ENCODE data around the gene FKBP2. TPM values are rescaled to one million over a fixed set of nuclear protein-coding genes. Genes with fewer than 3 reads are reported as not detected.
A peak's percentile ranks its signal among the peaks of the same experiment; 100 is the strongest.

The FKBP2 gene
- total RNA-seq, 4 donors from 2014 or later: 50.7 to 89.6 (median 56.0) TPM

DNA sequence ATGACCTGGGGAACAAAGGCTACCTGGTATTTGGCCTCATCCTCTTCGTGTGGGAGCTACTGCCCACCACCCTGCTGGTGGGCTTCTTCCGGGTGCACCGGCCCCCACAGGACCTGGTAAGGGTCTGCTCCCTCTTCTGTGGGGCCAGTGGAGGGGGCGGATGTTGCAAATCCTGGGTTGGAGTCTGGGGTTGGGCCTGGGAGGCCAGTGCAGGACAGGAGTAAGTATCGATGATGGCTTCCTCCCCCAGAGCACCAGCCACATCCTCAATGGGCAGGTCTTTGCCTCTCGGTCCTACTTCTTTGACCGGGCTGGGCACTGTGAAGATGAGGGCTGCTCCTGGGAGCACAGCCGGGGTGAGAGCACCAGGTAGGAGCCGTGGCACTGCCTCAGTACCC, 47.5 kb downstream of the FKBP2 start:
- 90% methylated on average over 4 of the region's 9 CpGs; no CpG with 5 or more reads in 1 of the 2 donors for WGBS, 2 donors
- Histone ChIP-seq H3K9me3 (no peaks in the 10 kb centered on the region), H3K27ac (no peak overlapping the region), H3K27me3 (peaks cover 8 to 35% (median 11%) of the 10 kb centered on the region in 4 donors), H3K36me3 (peaks cover 0 to 10% (median 0%) of the 10 kb centered on the region in 3 donors), H3K4me1 (peaks cover 31 to 54% (median 39%) of the 10 kb centered on the region in 3 donors), H3K4me3 (no peak overlapping the region)
- DNase-seq: no peak
- intact Hi-C loops (cut with DNase I): no loop called here
- TF ChIP-seq, protein P1, sequence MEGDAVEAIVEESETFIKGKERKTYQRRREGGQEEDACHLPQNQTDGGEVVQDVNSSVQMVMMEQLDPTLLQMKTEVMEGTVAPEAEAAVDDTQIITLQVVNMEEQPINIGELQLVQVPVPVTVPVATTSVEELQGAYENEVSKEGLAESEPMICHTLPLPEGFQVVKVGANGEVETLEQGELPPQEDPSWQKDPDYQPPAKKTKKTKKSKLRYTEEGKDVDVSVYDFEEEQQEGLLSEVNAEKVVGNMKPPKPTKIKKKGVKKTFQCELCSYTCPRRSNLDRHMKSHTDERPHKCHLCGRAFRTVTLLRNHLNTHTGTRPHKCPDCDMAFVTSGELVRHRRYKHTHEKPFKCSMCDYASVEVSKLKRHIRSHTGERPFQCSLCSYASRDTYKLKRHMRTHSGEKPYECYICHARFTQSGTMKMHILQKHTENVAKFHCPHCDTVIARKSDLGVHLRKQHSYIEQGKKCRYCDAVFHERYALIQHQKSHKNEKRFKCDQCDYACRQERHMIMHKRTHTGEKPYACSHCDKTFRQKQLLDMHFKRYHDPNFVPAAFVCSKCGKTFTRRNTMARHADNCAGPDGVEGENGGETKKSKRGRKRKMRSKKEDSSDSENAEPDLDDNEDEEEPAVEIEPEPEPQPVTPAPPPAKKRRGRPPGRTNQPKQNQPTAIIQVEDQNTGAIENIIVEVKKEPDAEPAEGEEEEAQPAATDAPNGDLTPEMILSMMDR (IDR thresholded peaks at IDR 0.05): no peak
- no peak for TF ChIP-seq POLR2A (IDR thresholded peaks at IDR 0.05)

DNA sequence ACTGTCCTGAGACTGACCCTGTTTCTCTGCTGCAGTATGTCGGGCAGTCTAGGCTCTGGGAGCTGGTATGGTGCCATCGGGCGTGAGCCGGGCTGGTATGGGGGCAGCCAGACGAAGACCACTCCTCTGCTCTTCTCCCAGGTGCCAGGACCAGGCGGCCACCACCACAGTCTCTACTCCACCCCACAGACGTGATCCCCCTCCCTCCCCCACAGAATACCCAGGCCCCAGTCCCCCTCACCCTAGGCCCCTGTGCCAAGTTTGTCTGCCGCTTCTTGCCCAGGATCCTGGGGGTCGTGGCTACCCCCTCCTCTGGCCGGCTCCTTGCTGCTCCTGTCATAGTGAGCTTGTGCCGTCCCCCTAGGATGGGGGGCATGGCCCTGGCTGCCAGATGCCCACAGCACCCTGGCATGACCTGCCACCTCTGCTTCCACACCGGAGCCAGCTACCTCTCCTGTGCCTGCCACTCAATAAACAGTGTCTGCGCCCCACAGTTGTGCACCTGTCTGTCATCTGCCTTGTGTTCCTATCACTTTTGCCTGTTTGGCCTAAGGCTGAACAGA, 48.2 kb downstream of the FKBP2 start:
- no peak for DNase-seq
- WGBS, 2 donors: 100% methylated on average over 3 of the region's 13 CpGs; no CpG with 5 or more reads in 1 of the 2 donors
- intact Hi-C loops (cut with DNase I): no loop called here

DNA sequence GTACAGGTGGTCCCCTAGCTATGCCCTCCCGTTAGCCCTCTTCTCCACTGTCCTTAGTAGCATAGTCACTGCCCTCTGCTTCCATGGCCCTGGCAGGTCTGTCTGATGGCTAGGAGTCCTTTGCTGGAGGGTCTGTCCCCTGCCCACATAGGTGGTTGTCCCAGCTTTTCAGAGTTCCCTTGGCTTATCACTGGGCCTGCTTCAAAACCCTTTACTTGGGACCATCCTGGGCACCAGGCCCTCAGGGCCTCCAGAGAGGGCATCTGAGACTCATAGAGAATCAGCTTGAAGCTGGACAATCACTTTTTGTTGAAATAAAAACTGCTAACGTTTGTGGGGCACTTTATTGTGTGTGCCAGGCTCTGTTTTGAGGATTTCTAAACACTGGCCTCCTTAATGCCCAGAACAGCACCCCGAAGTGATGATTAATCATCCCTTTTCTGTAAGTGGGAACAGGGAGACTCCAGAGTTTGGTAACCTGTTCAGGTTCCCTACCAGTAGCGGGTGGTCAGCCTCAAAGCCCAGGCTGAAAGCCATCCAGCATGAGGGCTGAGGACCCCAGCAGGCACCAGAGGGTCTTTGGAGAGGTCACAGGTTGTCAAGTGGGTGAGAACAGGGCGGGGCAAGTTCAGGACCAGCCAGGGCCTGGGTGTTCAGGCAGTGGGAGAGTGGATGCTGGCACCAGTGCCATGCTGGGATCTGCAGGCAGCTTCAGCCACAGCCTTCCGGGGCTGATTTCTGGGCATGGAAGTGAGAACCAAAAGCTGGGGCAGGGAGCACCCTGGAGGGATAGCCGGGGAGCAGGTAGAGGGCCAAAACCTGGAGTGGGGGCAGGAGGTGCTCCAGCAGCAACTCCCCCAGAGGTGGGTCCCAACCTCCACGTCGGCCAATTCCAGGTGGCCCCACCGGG, 49.7 kb downstream of the FKBP2 start:
- Histone ChIP-seq H3K36me3 (peaks cover 0 to 10% (median 0%) of the 10 kb centered on the region in 3 donors), H3K4me3 (peak overlapping the region in 1 of 4 donors; percentile 67), H3K27ac (no peak overlapping the region), H3K4me1 (peaks cover 22 to 44% (median 29%) of the 10 kb centered on the region in 3 donors), H3K27me3 (peaks cover 8 to 58% (median 11%) of the 10 kb centered on the region in 4 donors), H3K9me3 (no peaks in the 10 kb centered on the region)
- DNase-seq: no peak
- intact Hi-C loops (cut with DNase I): no loop called here
- TF ChIP-seq, protein P1 (IDR thresholded peaks at IDR 0.05): no peak
- TF ChIP-seq POLR2A (IDR thresholded peaks at IDR 0.05): no peak
- WGBS, 2 donors: 46 to 50% methylated on average over 4 to 6 of the region's 10 CpGs

More for the DNA sequence above, 48.2 kb downstream of the FKBP2 start:
- Histone ChIP-seq H3K9me3 (no peaks in the 10 kb centered on the region), H3K27me3 (peaks cover 8 to 43% (median 11%) of the 10 kb centered on the region in 4 donors), H3K4me3 (no peak overlapping the region), H3K4me1 (peaks cover 24 to 47% (median 32%) of the 10 kb centered on the region in 3 donors), H3K36me3 (peaks cover 0 to 10% (median 0%) of the 10 kb centered on the region in 3 donors), H3K27ac (no peak overlapping the region)
- no peak for TF ChIP-seq POLR2A (IDR thresholded peaks at IDR 0.05)
- TF ChIP-seq, protein P1 (IDR thresholded peaks at IDR 0.05): no peak

DNA sequence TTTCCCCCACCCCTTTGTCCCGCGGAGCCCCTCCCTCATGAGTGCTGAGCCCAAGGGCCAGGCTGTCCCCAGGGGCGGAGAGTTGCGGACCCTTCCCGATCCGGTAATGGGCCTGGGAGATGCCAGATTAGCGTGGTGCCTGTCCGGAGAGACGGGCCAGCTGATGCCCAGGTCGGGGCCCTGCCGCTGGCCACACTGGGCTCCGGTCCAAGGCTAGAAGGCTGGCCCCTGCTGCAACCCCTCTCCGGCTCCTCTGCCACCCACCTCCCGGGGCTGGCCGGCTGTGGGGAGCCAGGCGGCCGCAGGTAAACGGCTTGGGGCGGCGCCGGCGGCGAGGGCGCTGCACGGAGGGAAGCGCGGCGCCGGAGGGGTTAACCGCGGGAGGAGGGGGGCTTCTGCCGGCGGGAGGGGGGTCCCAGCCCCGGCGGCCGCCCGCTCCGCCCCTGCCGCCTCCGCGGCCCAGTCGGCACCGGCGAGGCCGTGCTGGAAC, 50.4 kb downstream of the FKBP2 start, which contains the start of gene KCNK4:
KCNK4 (plus strand) TSS at position 41 of the 490 bp plus-strand sequence. CDS start 1,717 bp downstream, outside the sequence.
- Histone ChIP-seq H3K9me3 (no peaks in the 10 kb centered on the region), H3K4me3 (peak within 1 kb of the TSS; percentile 23 to 67 (median 37)), H3K27ac (no peak within 1 kb of the TSS), H3K4me1 (peaks cover 16 to 40% (median 24%) of the 10 kb centered on the region in 3 donors), H3K27me3 (peaks cover 8 to 65% (median 11%) of the 10 kb centered on the region in 4 donors), H3K36me3 (peaks cover 0 to 10% (median 0%) of the 10 kb centered on the region in 3 donors)
- DNase-seq: no peak
- intact Hi-C loops (cut with DNase I): no loop called here
- WGBS, 2 donors: no CpG with 5 or more reads among the region's 45 CpGs
- TF ChIP-seq POLR2A (IDR thresholded peaks at IDR 0.05): no peak
- TF ChIP-seq, protein P1 (IDR thresholded peaks at IDR 0.05): no peak

Measured in esophagus squamous epithelium (tissue), 5 donors.